GM18861 (cell line): ENCODE results near the gene TCTN2.

Experiments used
- ATAC-seq: cut with Tn5 transposase; IDR thresholded peaks from one replicate; pipeline ENCODE4 v1.9.1; 2021; ENCODE audit not compliant: unreplicated experiment

TCTN2 gene

GRCh38 chr12:123733229-123733628 is 62.3 kb downstream of the TCTN2 start:
- no peak for ATAC-seq

GRCh38 chr12:123734268-123734667 is 63.4 kb downstream of the TCTN2 start:
- ATAC-seq: no peak

- no peak for ATAC-seq
Observed at GRCh38 chr12:123741937-123742572, 71.1 kb downstream of the TCTN2 start.

GRCh38 chr12:123743002-123743401 is 72.1 kb downstream of the TCTN2 start:
- no peak for ATAC-seq

GRCh38 chr12:123744836-123745235 is 73.9 kb downstream of the TCTN2 start:
- no peak for ATAC-seq

- ATAC-seq: no peak
Observed at GRCh38 chr12:123747309-123747708, 76.4 kb downstream of the TCTN2 start.

GRCh38 chr12:123748161-123748560 is 77.2 kb downstream of the TCTN2 start:
- no peak for ATAC-seq

GRCh38 chr12:123748661-123749060 is 77.7 kb downstream of the TCTN2 start:
- no peak for ATAC-seq

GRCh38 chr12:123749355-123749754 is 78.4 kb downstream of the TCTN2 start:
- ATAC-seq: no peak

- no peak for ATAC-seq
Observed at GRCh38 chr12:123750159-123750656, 79.3 kb downstream of the TCTN2 start.

GRCh38 chr12:123752046-123752445 is 81.1 kb downstream of the TCTN2 start:
- ATAC-seq: no peak

- no peak for ATAC-seq
Observed at GRCh38 chr12:123754041-123754772, 83.3 kb downstream of the TCTN2 start.

GRCh38 chr12:123757561-123757960 is 86.6 kb downstream of the TCTN2 start:
- ATAC-seq: no peak
